Vagina (tissue), 2 donors: Measurements from ENCODE around the gene CFAP61. TPM values are rescaled to one million over a fixed set of nuclear protein-coding genes. Genes with fewer than 3 reads are reported as not detected.

ENCODE experiments used
- DNase-seq, 2 donors: peaks; one replicate each; pipeline ENCODE4 v3.0.0-alpha.2; 2017; ENCODE audit errors: extremely low spot score in 2 of 2
- H3K27ac ChIP-seq: fragments of 200-600 bp; sonication (generic); one replicate; pipeline ENCODE4 v1.5.1; 2019
- H3K27me3 ChIP-seq: fragments of 200-600 bp; sonication (generic); one replicate; pipeline ENCODE4 v1.5.1; 2019
- H3K36me3 ChIP-seq, 2 donors: fragments of 200-600 bp; sonication (generic); one replicate each; pipeline ENCODE4 v1.5.1; 2017 to 2019
- H3K4me1 ChIP-seq: fragments of 200-600 bp; sonication (generic); one replicate; pipeline ENCODE4 v1.5.1; 2019
- H3K4me3 ChIP-seq, 2 donors: fragments of 200-600 bp; sonication (generic); 1 replicate in 1 of 2; 2 replicates in 1 of 2; pipeline ENCODE4 v1.5.1; 2016 to 2019
- H3K9me3 ChIP-seq: fragments of 200-600 bp; sonication (generic); one replicate; pipeline ENCODE4 v1.5.1; 2019
- CTCF ChIP-seq, 3 experiments: fragments of 450-650 bp in 2 of 3; fragments of 200-600 bp in 1 of 3; sonication (generic) in 1 of 3; IDR thresholded peaks; one replicate each; pipeline ENCODE4 v1.5.1; 2017 to 2019; ENCODE audit warnings: antibody characterized with exemption in 3 of 3, mild to moderate bottlenecking in 2 of 3, moderate library complexity in 2 of 3
- POLR2A ChIP-seq, 2 donors: fragments of 450-650 bp; IDR thresholded peaks; one replicate each; pipeline ENCODE4 v1.6.1; 2017; ENCODE audit warnings: antibody characterized with exemption in 2 of 2, mild to moderate bottlenecking in 2 of 2, moderate library complexity in 2 of 2
- POLR2AphosphoS5 ChIP-seq, 2 donors: sonication (generic); formaldehyde crosslinking; IDR thresholded peaks; one replicate each; pipeline ENCODE4 v1.9.0; 2017; ENCODE audit warnings: antibody characterized with exemption in 2 of 2, mild to moderate bottlenecking in 2 of 2, low read depth in 1 of 2; ENCODE audit not compliant: insufficient read depth in 1 of 2
- intact Hi-C: fragments of 100-400 bp; cut with DNase I; formaldehyde crosslinking; loops from one replicate; pipeline ENCODE4 v1.15.1; 2023
- total RNA-seq: library from RNA; depleted of rRNA; stranded (reverse); fragments of >200 nt; gene quantifications from one replicate; pipeline ENCODE4 v1.2.3, GENCODE V29; 2016

CFAP61 gene
- total RNA-seq, 1 donor from 2014 or later: 1.5 TPM

- no peaks in the 10 kb centered on the region for H3K36me3 ChIP-seq
- DNase-seq: no peak
- intact Hi-C loops: no loop called here
Measured at GRCh38 chr20:20226554-20226953, 174.2 kb downstream of the CFAP61 start.

GRCh38 chr20:20227013-20227571, 174.8 kb downstream of the CFAP61 start:
- H3K9me3 ChIP-seq: no peaks in the 10 kb centered on the region
- H3K27me3 ChIP-seq: no peaks in the 10 kb centered on the region
- intact Hi-C loops: no loop called here
- H3K36me3 ChIP-seq: no peaks in the 10 kb centered on the region
- no peak overlapping the region for H3K4me3 ChIP-seq
- H3K27ac ChIP-seq: no peak overlapping the region
- no peak for TF ChIP-seq POLR2A (IDR thresholded peaks at IDR 0.05)
- TF ChIP-seq CTCF (IDR thresholded peaks at IDR 0.05): no peak
- TF ChIP-seq POLR2AphosphoS5 (IDR thresholded peaks at IDR 0.05; ENCODE audit: insufficient read depth in 1 of 2, low read depth in 1 of 2): no peak
- H3K4me1 ChIP-seq: no peaks in the 10 kb centered on the region
- DNase-seq: no peak

More at GRCh38 chr20:20226554-20226953, 174.2 kb downstream of the CFAP61 start:
- Histone ChIP-seq H3K27me3 (no peaks in the 10 kb centered on the region), H3K9me3 (no peaks in the 10 kb centered on the region), H3K27ac (no peak overlapping the region), H3K4me1 (no peaks in the 10 kb centered on the region), H3K4me3 (no peak overlapping the region)
- TF ChIP-seq CTCF (IDR thresholded peaks at IDR 0.05): no peak
- TF ChIP-seq POLR2A (IDR thresholded peaks at IDR 0.05): no peak
- no peak for TF ChIP-seq POLR2AphosphoS5 (IDR thresholded peaks at IDR 0.05; ENCODE audit: insufficient read depth in 1 of 2, low read depth in 1 of 2)

- Histone ChIP-seq H3K27me3 (no peaks in the 10 kb centered on the region), H3K4me3 (no peak overlapping the region), H3K4me1 (no peaks in the 10 kb centered on the region), H3K27ac (no peak overlapping the region), H3K9me3 (no peaks in the 10 kb centered on the region), H3K36me3 (no peaks in the 10 kb centered on the region)
- no peak for DNase-seq
- intact Hi-C loops: no loop called here
- TF ChIP-seq POLR2A (IDR thresholded peaks at IDR 0.05) (no peak), CTCF (IDR thresholded peaks at IDR 0.05) (no peak), POLR2AphosphoS5 (IDR thresholded peaks at IDR 0.05; ENCODE audit: insufficient read depth in 1 of 2, low read depth in 1 of 2) (no peak)
Measured at GRCh38 chr20:20228351-20228750, 176.0 kb downstream of the CFAP61 start.

- no peak overlapping the region for H3K4me3 ChIP-seq
- H3K36me3 ChIP-seq: no peaks in the 10 kb centered on the region
- DNase-seq: no peak
- H3K27me3 ChIP-seq: no peaks in the 10 kb centered on the region
- intact Hi-C loops: no loop called here
- no peaks in the 10 kb centered on the region for H3K9me3 ChIP-seq
- H3K27ac ChIP-seq: no peak overlapping the region
- no peaks in the 10 kb centered on the region for H3K4me1 ChIP-seq
- no peak for TF ChIP-seq POLR2A (IDR thresholded peaks at IDR 0.05)
- no peak for TF ChIP-seq CTCF (IDR thresholded peaks at IDR 0.05)
- no peak for TF ChIP-seq POLR2AphosphoS5 (IDR thresholded peaks at IDR 0.05; ENCODE audit: insufficient read depth in 1 of 2, low read depth in 1 of 2)
Measured at GRCh38 chr20:20229595-20229994, 177.3 kb downstream of the CFAP61 start.

- no peaks in the 10 kb centered on the region for H3K27me3 ChIP-seq
- no peak for DNase-seq
- no peaks in the 10 kb centered on the region for H3K36me3 ChIP-seq
- no peak overlapping the region for H3K4me3 ChIP-seq
- intact Hi-C loops: no loop called here
- no peak overlapping the region for H3K27ac ChIP-seq
- H3K9me3 ChIP-seq: no peaks in the 10 kb centered on the region
- TF ChIP-seq POLR2A (IDR thresholded peaks at IDR 0.05) (no peak), CTCF (IDR thresholded peaks at IDR 0.05) (no peak), POLR2AphosphoS5 (IDR thresholded peaks at IDR 0.05; ENCODE audit: insufficient read depth in 1 of 2, low read depth in 1 of 2) (no peak)
- no peaks in the 10 kb centered on the region for H3K4me1 ChIP-seq
Measured at GRCh38 chr20:20230741-20231140, 178.4 kb downstream of the CFAP61 start.
